PC-9 (cell line): ENCODE results near the gene STK32B.

Experiments
- CTCF ChIP-seq: fragments of 200-600 bp; sonication (generic); conservative IDR thresholded peaks from 2 replicates; pipeline ENCODE4 v1.6.1; 2017; ENCODE audit warnings: mixed run types, antibody characterized with exemption, mild to moderate bottlenecking, moderate library complexity
- EZH2 ChIP-seq: fragments of 200-600 bp; sonication (generic); IDR thresholded peaks from 2 replicates; pipeline ENCODE4 v1.8.0; 2017; ENCODE audit warnings: antibody characterized with exemption, low read depth

- TF ChIP-seq CTCF (no peak), EZH2 (no peak)
Measured at GRCh38 chr4:5213087-5213595, 161.9 kb downstream of the STK32B start.
